ENCODE measurements around the gene ARL6IP4.

ARL6IP4 gene

DNA sequence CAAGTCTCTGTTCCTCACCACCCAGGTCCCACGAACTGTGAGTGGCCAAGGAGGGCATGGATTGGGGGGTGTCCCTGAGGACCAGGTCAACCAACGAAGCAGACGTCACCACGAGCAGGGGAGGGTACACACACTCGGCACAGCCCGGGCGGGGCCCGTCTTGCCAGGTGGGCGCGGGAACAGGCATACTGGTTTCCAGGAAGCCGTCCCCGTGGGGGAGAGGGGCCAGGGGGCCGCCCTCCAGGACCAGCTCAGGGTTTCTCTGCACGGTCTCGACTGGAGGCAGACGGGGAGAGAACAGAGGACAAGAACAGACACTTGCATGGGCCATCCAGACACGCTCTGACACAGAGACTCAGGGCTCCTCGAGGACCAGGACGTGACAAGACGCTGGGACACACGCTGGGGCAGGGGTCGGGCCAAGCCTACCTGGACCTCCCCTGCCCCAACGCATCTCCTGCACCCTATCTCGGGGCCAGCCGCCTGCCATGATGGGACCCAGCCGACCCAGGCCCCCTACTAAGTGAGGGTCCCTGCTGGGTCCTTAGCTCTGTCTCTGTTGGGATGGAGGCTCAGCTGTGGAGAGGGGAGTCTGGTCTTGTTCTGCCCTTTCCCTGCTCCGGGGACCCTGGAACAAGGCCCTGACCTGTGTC is 11.3 kb downstream of the ARL6IP4 start:
- no peak for DNase-seq

GRCh38 chr12:122992386-122992785 is 11.9 kb downstream of the ARL6IP4 start:
- no peak for DNase-seq

GRCh38 chr12:122994140-122994675 is 13.7 kb downstream of the ARL6IP4 start:
- no peak for DNase-seq

DNA sequence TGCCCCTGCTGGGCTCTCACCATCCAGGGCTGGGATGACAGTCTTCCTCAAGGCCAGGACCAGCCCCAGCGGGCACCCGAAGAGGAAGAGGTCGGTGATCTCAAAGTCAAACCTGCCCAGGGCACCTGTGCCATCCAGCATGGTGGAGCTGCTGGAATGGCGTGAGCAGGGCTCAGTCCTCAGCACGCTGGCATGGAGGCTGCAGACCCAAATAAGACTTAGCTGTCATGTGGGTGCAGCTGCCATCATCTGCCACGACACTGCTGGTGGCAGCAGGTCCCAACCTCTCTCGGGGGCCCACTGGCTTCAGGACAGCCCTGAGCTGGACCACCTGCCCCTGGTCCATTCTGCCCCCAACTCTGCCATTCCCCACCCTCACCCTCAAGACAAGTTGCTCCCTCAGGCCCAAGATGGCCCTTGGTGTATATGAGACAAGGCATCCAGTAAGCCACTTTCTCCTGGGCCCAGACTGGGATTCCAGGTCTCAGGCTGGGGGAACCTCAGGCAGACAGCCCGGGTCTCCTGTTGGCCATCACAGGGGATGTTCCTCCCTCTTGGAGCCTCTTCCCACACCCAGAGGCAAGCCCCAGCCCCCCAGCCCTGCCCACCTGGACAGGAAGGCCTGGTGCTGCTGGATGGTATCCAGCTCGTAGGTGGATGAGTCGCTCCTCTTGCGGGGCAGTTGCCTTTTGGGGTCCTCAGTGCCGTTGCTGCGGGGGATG is 14.5 kb downstream of the ARL6IP4 start:
- no peak for DNase-seq

DNA sequence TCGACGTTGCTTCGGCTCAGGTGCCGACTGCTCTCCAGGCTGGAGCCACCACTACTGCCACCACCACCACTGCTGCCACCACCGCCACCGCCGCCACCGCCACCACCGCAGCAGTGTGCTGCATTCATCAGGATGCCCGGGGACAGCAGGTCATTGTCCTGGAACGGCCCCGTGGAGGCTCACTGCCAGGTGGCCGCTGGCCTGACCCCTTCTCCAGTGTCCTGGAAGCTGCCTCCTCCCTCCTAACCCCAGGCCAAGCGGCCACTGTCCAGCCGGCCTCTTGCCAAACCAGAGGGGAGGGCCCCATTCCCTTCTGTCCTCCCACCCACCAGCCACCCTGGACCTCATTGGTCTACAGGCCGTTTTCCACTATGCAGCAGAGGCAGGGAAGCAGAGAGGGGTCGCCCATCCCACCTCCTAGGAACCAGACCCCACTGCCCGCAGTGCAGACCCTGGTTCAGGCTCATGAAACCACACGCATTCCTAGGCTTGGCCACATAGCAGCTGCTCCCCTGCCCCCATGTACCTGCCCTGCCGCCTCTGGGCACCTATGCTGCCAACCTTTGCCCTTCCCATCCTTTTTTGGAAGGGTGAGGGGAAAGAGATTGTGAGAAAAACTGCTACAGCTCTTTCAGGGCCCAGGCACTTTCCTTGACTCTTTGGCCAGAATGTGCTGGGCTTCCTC is 15.2 kb downstream of the ARL6IP4 start:
- DNase-seq: no peak

GRCh38 chr12:122996188-122996601 is 15.7 kb downstream of the ARL6IP4 start:
- DNase-seq: no peak

GRCh38 chr12:122996621-122997342 is 16.3 kb downstream of the ARL6IP4 start:
- DNase-seq: no peak

DNA sequence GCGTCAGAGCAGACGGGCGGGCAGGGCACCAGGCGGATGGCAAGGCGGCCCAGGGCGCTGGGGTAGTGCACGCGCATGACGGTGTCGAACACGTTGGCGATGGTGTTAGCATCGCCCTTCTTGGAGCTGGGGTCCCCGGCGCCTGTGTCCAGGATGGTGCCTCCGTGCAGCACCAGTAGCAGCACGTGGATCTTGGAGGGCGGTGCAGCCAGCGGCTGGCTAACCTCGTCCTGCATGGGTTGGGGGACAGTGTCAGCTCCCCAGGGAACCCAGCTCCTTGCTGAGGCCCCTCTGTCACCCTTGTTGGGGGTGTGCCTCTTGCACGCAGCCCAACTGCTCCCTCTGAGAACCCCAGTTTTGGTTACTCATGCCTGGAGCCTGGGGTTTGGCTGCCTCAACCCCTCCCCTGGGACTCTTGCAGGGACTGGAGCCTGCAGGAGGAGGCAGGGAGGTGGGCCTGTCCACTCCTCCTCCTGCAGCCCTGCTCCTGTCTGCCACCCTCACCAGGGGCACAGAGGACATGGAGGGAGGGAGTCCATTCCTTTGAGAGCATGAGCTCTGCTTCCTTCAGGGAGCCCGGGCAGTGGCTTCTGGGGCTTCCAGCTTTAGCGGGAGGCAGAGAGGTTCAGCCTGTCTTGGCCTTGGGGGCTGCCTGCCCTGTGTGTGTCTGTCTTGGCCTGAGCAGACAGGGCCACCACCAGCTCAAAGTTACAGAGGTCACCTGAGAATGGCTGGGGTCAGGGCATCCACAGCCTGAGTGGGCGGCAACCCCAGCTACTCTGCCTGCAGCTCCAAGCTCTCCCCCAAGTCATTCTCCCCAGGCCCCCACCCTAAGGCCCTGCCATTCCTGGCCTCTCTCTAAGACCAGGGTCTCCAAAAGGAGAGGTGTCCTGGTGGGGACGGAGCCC is 17.1 kb downstream of the ARL6IP4 start:
- no peak for DNase-seq

GRCh38 chr12:122998316-122998715 is 17.8 kb downstream of the ARL6IP4 start:
- DNase-seq: no peak

- no peak for DNase-seq
Measured at GRCh38 chr12:122999196-122999946, 18.9 kb downstream of the ARL6IP4 start.

- DNase-seq: no peak
Measured at GRCh38 chr12:122999986-123000420, 19.5 kb downstream of the ARL6IP4 start.

DNA sequence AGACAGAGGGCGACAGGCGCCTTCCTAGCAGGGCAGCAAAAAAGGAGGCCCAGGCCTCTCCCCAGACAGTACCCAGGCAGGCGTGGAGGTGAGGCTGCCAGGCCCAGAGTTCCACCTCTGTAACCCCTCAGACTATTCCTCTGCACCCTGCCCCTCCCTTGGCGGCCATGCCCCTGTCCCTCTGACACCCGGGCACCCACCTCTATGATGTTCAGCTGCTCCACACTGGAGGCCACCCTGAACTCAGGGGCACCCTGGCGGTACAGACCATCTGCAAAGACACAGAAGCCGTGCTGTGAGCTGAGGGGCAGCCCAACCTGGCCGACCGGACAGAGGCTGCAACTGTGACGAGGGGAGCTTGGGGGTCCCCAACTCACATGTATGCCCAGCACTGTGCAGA is 20.1 kb downstream of the ARL6IP4 start:
- DNase-seq: no peak

- DNase-seq: no peak
Measured at GRCh38 chr12:123001464-123001863, 21.0 kb downstream of the ARL6IP4 start.

DNA sequence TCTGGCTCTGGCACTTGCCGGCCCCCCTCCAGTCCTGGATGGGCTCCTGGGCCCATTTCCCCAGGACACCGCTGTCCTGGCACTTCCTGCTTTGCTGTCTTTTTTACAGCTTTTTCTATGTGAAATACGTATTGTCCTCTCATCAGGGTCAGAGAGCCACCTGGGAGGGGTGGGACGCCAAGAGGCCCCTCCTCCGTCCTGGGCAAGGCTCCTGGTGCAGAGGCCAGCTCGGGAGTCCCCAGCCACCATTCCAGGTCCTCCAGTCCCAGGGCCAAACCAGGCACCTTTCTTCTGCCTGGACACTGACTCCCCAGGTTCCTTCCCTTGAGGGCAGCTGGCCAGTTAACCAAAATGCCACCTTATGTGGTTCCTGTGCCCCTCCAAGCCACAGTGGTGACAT is 22.8 kb downstream of the ARL6IP4 start:
- no peak for DNase-seq

- DNase-seq: no peak
Measured at GRCh38 chr12:123004287-123004686, 23.8 kb downstream of the ARL6IP4 start.

DNA sequence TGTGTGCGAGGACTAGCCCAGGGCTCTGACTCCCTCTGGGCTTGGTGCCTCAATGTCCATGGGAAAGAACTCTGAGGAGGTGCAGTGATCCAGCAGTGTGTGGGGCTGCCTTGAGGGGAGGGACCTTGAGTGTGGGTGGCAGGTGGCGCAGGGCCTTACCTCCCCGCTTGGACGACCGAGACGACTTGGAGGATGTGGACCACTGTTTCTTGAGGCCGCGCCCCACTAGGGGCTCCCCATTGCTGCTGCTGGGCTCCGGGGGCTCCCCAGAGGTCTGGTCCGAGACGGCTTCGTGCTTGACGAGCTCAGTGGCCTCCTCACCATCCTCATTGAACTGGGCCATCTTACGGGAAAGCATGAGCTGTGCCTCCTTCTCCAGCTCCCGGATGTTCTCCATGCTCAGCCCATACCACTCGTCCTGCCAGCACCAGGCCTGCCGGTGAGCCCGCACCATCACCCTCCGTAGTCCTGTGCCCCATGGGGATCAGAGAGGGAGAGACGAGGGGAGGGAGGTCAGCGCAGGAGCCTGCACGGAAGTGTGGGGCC is 24.7 kb downstream of the ARL6IP4 start:
- no peak for DNase-seq

DNA sequence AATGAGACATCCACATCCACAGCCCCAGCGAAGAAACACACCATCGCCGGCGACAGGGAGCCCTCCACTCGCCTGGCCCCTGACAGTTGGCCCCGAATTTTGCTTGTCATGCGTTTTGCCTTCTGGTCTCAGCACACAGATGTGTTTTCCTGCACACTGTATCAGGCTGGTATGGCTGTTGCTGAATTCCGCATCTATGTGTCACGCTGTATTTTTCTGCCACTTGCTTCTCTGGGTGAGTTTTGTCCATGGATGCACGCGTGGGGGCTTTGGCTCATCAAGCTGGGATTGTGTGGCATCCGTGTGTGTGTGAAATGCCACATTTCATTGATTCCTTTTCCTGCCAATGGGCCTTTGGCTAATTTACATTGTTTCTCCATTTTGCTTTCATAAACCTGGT is 26.5 kb downstream of the ARL6IP4 start:
- DNase-seq: no peak

DNA sequence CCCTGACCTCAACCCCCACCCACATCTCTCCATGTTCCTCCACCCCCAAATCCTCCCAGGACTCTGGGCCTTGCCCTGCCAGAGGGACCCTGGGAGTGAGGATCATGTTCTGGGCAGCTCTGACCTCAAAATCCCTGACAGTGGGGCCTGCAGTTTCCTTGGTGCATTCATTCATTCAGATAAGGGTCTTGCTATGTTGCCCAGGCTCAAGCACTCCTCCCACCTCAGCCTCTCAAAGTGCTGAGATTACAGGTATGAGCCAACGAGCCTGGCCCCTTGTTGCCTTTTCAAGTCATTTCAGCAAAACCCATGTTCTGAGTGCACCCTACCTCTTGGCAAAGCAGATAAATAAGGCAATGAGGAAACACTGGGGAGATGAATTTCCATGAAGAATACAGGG is 29.6 kb downstream of the ARL6IP4 start:
- no peak for DNase-seq

GRCh38 chr12:123010681-123011080 is 30.2 kb downstream of the ARL6IP4 start:
- DNase-seq: no peak

- DNase-seq: no peak
Measured at GRCh38 chr12:123011701-123012100, 31.2 kb downstream of the ARL6IP4 start.
